ENCODE measurements around the gene TMEM131L. TPM values are rescaled to one million over a fixed set of nuclear protein-coding genes. Genes with fewer than 3 reads are reported as not detected.

TMEM131L gene
- total RNA-seq, 3 donors from 2014 or later: 5.9 to 9.8 (median 6.7) TPM

DNA sequence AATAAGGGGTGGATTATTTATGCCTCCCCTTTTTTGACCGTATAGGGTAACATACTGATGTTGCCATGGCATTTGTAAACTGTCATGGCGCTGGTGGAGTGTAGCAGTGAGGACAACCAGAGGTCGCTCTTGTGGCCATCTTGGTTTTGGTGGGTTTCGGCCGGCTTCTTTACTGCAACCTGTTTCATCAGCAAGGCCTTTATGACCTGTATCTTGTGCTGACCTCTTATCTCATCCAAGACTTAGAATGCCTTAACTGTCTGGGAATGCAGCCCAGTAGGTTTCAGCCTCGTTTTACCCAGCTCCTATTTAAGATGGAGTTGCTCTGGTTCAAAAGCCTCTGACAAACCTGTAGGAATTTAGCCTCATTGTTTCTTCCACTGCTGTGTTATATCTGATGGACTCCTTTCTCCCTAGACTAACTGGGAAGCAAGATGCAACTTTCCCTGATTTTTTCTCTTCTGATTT, 71.4 kb downstream of the TMEM131L start:
- H3K36me3 ChIP-seq (ENCODE audit: low read depth): no peaks in the 10 kb centered on the region
- ATAC-seq: no peak
- no peak for DNase-seq
- no peak overlapping the region for H3K4me3 ChIP-seq
- TF ChIP-seq, protein P1, sequence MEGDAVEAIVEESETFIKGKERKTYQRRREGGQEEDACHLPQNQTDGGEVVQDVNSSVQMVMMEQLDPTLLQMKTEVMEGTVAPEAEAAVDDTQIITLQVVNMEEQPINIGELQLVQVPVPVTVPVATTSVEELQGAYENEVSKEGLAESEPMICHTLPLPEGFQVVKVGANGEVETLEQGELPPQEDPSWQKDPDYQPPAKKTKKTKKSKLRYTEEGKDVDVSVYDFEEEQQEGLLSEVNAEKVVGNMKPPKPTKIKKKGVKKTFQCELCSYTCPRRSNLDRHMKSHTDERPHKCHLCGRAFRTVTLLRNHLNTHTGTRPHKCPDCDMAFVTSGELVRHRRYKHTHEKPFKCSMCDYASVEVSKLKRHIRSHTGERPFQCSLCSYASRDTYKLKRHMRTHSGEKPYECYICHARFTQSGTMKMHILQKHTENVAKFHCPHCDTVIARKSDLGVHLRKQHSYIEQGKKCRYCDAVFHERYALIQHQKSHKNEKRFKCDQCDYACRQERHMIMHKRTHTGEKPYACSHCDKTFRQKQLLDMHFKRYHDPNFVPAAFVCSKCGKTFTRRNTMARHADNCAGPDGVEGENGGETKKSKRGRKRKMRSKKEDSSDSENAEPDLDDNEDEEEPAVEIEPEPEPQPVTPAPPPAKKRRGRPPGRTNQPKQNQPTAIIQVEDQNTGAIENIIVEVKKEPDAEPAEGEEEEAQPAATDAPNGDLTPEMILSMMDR (IDR thresholded peaks at IDR 0.05): no peak
- intact Hi-C loops (cut with DNase I, micrococcal nuclease): no loop called here
- peaks cover 9% of the 10 kb centered on the region for H3K4me1 ChIP-seq (ENCODE audit: low read depth)
- H3K9me3 ChIP-seq: no peaks in the 10 kb centered on the region

DNA sequence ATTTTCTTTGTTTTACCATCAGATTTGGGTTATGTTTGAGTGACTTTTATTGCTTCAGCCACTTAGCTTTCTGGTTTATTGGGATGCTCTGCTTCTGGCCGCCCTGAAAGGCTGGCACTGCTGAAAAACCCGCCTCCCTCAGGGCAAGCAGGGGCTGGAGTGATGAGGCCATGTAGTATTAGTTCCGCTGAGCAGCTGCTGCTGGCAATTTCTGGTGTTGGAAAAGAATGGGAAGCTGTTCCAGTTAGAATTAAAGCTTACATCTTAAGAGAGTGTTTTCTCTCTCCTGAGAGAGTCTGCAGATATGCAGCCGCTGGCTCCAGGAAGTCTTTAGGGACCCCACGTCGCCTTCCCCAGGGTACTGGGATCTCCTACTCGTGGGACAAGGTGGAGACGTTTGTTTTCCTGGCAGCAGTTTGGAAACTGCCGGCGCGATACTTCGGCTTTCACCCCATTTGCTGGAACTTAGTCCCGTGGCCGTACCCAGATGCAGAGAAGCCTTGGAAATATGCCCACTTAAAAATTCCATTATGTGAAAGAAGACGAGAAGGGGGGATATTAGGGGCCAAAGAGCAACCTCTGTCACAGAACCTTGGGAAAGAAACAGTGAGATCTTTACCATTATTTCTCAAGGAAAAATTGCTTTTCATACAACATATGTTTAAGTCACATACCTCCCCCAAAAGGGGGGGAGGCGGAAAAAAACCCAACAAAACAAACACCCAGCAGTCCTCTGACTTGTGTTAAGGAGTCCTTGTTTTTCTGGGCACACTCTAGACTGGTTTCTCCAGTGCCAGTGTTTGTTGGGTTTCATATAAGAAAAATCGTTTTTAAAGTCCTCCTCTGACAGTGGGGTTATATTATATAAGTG, 72.6 kb downstream of the TMEM131L start:
- no peaks in the 10 kb centered on the region for H3K4me1 ChIP-seq (ENCODE audit: low read depth)
- no peaks in the 10 kb centered on the region for H3K9me3 ChIP-seq
- DNase-seq (no peak), ATAC-seq (no peak)
- H3K36me3 ChIP-seq (ENCODE audit: low read depth): no peaks in the 10 kb centered on the region
- no peak overlapping the region for H3K4me3 ChIP-seq
- intact Hi-C loops (cut with DNase I, micrococcal nuclease): no loop called here
- TF ChIP-seq, protein P1 (IDR thresholded peaks at IDR 0.05): no peak

DNA sequence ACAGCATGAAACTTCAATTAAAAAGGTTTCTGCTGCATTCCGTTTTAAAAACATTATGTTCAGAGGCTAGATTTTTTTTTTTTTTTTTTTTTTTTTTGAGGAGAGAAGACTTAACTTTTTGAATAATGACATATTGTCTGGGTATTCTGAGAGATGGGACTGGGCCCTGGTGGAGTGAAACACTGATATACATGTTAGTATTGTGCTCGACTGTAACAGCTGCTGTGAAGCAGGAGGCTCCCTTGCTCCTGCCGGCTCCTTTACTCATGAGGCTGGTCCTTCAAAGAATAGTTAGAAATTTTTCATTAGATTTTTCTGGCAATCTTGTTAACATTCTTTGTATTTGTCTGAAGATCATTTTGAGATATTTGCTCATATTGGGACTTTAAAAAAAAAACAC, 73.3 kb downstream of the TMEM131L start:
- no peak overlapping the region for H3K4me3 ChIP-seq
- ATAC-seq (no peak), DNase-seq (no peak)
- H3K36me3 ChIP-seq (ENCODE audit: low read depth): no peaks in the 10 kb centered on the region
- no peaks in the 10 kb centered on the region for H3K9me3 ChIP-seq
- H3K4me1 ChIP-seq (ENCODE audit: low read depth): no peaks in the 10 kb centered on the region
- TF ChIP-seq, protein P1 (IDR thresholded peaks at IDR 0.05): no peak
- intact Hi-C loops (cut with DNase I, micrococcal nuclease): no loop called here

DNA sequence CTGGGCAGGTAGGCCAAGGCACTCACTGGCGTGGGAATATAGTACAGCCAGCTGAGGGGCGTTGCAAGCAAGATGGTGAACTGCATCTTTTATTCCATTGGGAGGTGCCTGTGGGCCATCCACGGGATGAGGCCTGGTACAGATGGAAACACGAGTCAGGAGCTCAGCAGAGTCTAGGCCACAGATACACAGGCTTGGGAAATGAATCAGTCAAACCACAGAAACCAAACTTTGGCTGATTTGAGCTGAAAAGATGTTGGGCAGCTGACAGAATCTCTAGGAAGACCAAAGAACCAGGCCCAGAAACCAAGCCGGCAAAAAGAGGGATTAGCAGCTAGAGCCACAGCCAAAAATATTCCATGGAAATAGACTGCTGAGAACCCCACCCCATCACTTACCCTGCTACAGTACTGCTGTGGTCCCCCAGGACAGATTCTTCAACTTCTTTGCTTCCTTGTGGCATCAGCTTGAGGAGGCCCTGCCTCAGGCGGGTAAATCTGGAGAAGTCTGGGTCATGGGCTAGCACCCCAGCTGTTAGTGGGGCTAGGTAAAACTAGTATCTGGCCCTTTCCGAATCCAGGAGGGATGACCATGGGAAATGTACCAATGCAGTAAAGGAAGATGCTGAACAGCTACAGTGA, 75.4 kb downstream of the TMEM131L start:
- H3K9me3 ChIP-seq: no peaks in the 10 kb centered on the region
- DNase-seq (no peak), ATAC-seq (peak; percentile 15)
- no peaks in the 10 kb centered on the region for H3K4me1 ChIP-seq (ENCODE audit: low read depth)
- no peaks in the 10 kb centered on the region for H3K36me3 ChIP-seq (ENCODE audit: low read depth)
- intact Hi-C loops (cut with DNase I, micrococcal nuclease): no loop called here
- TF ChIP-seq, protein P1 (IDR thresholded peaks at IDR 0.05): no peak
- H3K4me3 ChIP-seq: no peak overlapping the region

DNA sequence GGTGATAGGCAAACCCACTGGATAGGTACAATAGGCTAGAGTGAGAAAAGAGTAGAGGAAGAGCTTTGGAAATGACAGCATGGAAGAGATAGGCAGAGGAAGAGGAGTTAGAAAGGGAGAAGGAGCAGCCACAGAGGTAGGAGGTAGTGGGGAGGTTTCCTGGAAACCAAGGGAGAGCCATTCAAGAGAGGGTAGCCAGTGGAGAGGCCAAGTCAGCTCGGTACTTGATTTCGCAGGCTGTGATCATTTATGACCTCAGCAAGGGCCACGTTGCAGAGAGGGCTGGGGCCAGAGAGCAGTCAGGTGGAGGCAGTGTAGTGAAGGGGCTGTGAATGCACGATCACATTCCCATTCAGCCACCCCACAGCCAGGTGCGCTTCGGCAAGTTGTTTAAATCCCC, 76.0 kb downstream of the TMEM131L start:
- TF ChIP-seq, protein P1 (IDR thresholded peaks at IDR 0.05): no peak
- Histone ChIP-seq H3K4me1 (ENCODE audit: low read depth) (no peaks in the 10 kb centered on the region), H3K36me3 (ENCODE audit: low read depth) (no peaks in the 10 kb centered on the region), H3K4me3 (no peak overlapping the region), H3K9me3 (no peaks in the 10 kb centered on the region)
- ATAC-seq (no peak), DNase-seq (no peak)
- intact Hi-C loops (cut with DNase I, micrococcal nuclease): no loop called here

Data from mucosa of descending colon (tissue), 3 donors.